Epithelial cell of proximal tubule (primary cell): ENCODE results near the gene HES6. TPM values are rescaled to one million over a fixed set of nuclear protein-coding genes. Genes with fewer than 3 reads are reported as not detected.

ENCODE experiments used
- DNase-seq: peaks from one replicate; pipeline ENCODE4 v3.0.0-alpha.2; 2011; ENCODE audit warnings: low read depth
- H3K4me3 ChIP-seq: 2 replicates; pipeline ENCODE4 v1.5.1; 2011; ENCODE audit warnings: low read depth, mild to moderate bottlenecking, low read length
- CTCF ChIP-seq: conservative IDR thresholded peaks from 2 replicates; pipeline ENCODE4 v1.5.1; 2012; ENCODE audit warnings: low read depth, mild to moderate bottlenecking, low read length
- total RNA-seq: library from RNA; depleted of rRNA; stranded (reverse); fragments of >200 nt; gene quantifications from 2 replicates; pipeline ENCODE4 v1.2.3, GENCODE V29; 2015

Gene HES6
- total RNA-seq, 1 donor from 2014 or later = 25.5 TPM

GRCh38 chr2:238252766-238253630 is 13.2 kb upstream of the HES6 start:
- no peak for DNase-seq
- H3K4me3 ChIP-seq = no peak overlapping the region
- TF ChIP-seq CTCF = no peak

- TF ChIP-seq CTCF = no peak
- no peak for DNase-seq
- no peak overlapping the region for H3K4me3 ChIP-seq
Measured at GRCh38 chr2:238251986-238252385, 12.1 kb upstream of the HES6 start.

- DNase-seq = no peak
- no peak overlapping the region for H3K4me3 ChIP-seq
- TF ChIP-seq CTCF = no peak
Measured at GRCh38 chr2:238251331-238251730, 11.5 kb upstream of the HES6 start.

- no peak for DNase-seq
- H3K4me3 ChIP-seq = no peak overlapping the region
- TF ChIP-seq CTCF = no peak
Measured at GRCh38 chr2:238250896-238251295, 11.1 kb upstream of the HES6 start.

GRCh38 chr2:238247841-238248453 is 8.1 kb upstream of the HES6 start:
- DNase-seq = no peak
- TF ChIP-seq CTCF = no peak
- no peak overlapping the region for H3K4me3 ChIP-seq

- no peak for TF ChIP-seq CTCF
- no peak for DNase-seq
- no peak overlapping the region for H3K4me3 ChIP-seq
Measured at GRCh38 chr2:238247002-238247822, 7.4 kb upstream of the HES6 start.
